Osteoblast (primary cell): ENCODE data around the gene MAGEA9B. TPM values are rescaled to one million over a fixed set of nuclear protein-coding genes. Genes with fewer than 3 reads are reported as not detected.
"Not testable (repeated sequence)": the region's sequence is repeated elsewhere in the genome, so short reads cannot be mapped to it uniquely, and the experiment has no call there.

ENCODE experiments used
- DNase-seq: peaks from one replicate; pipeline ENCODE4 v3.0.0; 2011; ENCODE audit warnings: low spot score, mixed read lengths; ENCODE audit not compliant: insufficient read length; ENCODE audit errors: missing footprints
- H2AFZ ChIP-seq: 2 replicates; pipeline ENCODE4 v1.6.0; 2011; ENCODE audit warnings: mild to moderate bottlenecking, low read length
- H3K27ac ChIP-seq: 2 replicates; pipeline ENCODE4 v1.5.1; 2011; ENCODE audit warnings: mild to moderate bottlenecking, low read depth, low read length, moderate library complexity
- H3K27me3 ChIP-seq: 2 replicates; pipeline ENCODE4 v1.6.0; 2012; ENCODE audit warnings: mild to moderate bottlenecking, control low read depth, inconsistent platforms, low read length, moderate library complexity; ENCODE audit not compliant: insufficient read depth
- H3K36me3 ChIP-seq: 2 replicates; pipeline ENCODE4 v1.5.1; 2011; ENCODE audit warnings: mild to moderate bottlenecking, low read length, control low read depth, moderate library complexity; ENCODE audit not compliant: insufficient read depth
- H3K4me1 ChIP-seq: 2 replicates; pipeline ENCODE4 v1.5.1; 2011; ENCODE audit warnings: mild to moderate bottlenecking, low read length, control low read depth, moderate library complexity; ENCODE audit not compliant: insufficient read depth
- H3K4me2 ChIP-seq: 2 replicates; pipeline ENCODE4 v1.6.0; 2011; ENCODE audit warnings: mild to moderate bottlenecking, low read length; ENCODE audit not compliant: insufficient read depth
- H3K4me3 ChIP-seq: fragments of 200-600 bp; sonication (generic); 3 replicates; pipeline ENCODE4 v1.5.1; 2012; ENCODE audit warnings: mild to moderate bottlenecking, low read length, inconsistent platforms; ENCODE audit not compliant: insufficient read depth
- H3K79me2 ChIP-seq: 2 replicates; pipeline ENCODE4 v1.6.0; 2012; ENCODE audit warnings: mild to moderate bottlenecking, low read length, control low read depth, inconsistent platforms; ENCODE audit not compliant: insufficient read depth
- H3K9me3 ChIP-seq: 2 replicates; pipeline ENCODE4 v1.5.1; 2011; ENCODE audit warnings: low read depth, low read length, control low read depth
- H4K20me1 ChIP-seq: 2 replicates; pipeline ENCODE4 v1.6.0; 2012; ENCODE audit warnings: mild to moderate bottlenecking, low read length, control low read depth; ENCODE audit not compliant: insufficient read depth
- total RNA-seq: library from RNA; depleted of rRNA; stranded (reverse); fragments of >200 nt; gene quantifications from 2 replicates; pipeline ENCODE4 v1.2.3, GENCODE V29; 2012
- TF ChIP-seq, protein P1 (sequence below): IDR thresholded peaks from 2 replicates; pipeline ENCODE4 v1.5.1; 2011; ENCODE audit warnings: mild to moderate bottlenecking, low read depth, low read length, moderate library complexity; ENCODE audit errors: extremely low read depth

MAGEA9B gene
- total RNA-seq, 1 donor, result not detected

DNA sequence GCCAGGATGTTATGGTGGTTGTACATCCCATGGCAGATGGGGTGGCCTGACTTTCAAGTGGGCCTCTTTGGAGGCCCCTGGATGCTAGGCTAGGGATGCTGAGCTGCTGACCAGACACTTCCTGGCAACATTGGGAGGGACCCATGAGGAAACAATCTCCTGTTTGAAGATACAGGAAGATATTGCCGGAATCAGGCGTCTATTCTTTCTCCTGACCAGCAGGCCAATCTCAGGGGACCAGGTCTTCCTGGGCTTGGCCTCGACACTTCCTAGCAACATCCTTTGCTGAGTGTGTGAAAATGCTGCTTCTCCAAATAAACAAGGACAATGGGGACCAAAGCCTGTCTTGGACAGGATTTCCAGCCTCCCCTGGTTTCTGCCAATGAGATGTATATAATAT, 39.5 kb downstream of the MAGEA9B start:
- not testable (repeated sequence) for H4K20me1 ChIP-seq, H2AFZ ChIP-seq, DNase-seq, H3K4me2 ChIP-seq, H3K36me3 ChIP-seq, H3K79me2 ChIP-seq, H3K4me1 ChIP-seq, H3K9me3 ChIP-seq, H3K27ac ChIP-seq, H3K4me3 ChIP-seq, H3K27me3 ChIP-seq

DNA sequence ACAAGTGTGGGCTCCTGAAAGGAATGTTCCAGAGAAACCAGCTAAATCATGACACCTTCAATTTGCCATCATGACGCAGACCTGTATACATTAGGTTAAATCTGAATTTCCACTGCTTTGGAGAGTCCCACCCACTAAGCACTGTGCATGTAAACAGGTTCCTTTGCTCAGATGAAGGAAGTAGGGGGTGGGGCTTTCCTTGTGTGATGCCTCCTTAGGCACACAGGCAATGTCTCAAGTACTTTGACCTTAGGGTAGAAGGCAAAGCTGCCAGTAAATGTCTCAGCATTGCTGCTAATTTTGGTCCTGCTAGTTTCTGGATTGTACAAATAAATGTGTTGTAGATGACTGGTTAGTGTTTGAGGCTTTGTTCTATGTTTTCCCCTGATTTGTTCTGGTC, 40.3 kb downstream of the MAGEA9B start:
- not testable (repeated sequence) for H3K4me2 ChIP-seq, H3K36me3 ChIP-seq, H3K27ac ChIP-seq, H3K4me3 ChIP-seq, H3K4me1 ChIP-seq, DNase-seq, H2AFZ ChIP-seq, H3K9me3 ChIP-seq, H4K20me1 ChIP-seq, H3K79me2 ChIP-seq, H3K27me3 ChIP-seq

DNA sequence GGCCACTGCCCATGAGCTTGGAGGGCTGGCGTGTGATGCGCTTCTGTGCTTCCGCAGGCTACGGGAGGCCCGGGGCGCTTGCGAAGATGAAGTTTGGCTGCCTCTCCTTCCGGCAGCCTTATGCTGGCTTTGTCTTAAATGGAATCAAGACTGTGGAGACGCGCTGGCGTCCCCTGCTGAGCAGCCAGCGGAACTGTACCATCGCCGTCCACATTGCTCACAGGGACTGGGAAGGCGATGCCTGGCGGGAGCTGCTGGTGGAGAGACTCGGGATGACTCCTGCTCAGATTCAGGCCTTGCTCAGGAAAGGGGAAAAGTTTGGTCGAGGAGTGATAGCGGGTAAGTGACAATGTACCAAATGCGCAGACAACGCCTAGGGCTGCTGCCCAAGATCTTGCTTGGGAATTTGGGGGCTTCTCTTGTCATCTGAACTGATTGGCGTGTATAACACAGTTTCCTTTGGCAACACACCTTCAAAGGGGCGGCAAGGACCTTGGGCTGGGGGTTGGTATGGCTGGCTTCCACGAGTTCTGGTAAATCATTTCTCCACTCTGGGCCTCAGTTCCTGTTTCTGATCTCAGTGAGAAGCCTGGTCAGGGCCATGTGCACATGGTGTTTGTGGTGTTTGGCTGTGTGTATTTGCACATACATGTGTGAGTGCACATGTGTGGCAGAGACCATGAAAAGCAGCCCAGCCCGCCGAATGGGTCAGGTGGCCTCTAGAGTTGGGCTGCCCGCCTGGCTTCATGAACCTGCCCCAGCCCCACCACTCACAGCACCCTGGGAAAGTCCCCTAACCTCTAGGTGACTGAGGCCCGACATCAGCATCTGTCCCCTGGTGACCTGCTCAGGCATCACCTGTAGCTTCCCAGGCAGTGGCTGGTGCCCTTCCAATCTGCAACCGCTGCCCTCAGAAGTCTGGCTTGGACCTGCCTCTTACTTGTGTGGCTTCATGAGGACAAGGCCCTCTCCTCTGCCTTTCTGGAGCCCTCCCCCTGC, 41.4 kb downstream of the MAGEA9B start:
- not testable (repeated sequence) for H3K27me3 ChIP-seq

DNA sequence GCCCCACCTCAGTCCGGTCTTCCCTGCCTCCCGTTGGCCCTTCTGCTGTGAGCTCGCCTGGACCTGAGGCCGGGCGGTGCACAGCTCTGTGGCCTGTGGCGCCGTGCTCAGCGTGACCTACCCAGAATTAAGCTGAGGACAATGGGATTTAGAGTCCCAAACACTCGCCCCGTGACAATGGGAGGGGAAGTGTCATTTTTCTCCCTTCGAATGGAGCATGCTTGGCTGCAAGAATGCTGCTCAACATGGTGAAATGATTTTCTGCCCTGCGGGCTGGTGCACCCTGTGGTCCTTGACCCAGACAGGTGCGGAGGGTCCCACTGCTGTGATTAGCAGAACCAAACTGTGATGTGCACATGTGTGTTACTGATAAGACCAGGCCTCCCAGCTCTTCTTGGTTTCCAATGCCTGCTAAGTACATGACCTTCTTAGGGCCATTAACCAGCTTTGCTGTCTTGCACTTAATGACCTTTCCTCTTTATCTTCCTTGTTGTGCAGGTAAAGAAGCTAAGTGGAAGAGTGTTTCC, 45.7 kb downstream of the MAGEA9B start:
- H2AFZ ChIP-seq, result peak overlapping the region; percentile 58
- H3K9me3 ChIP-seq, result no peaks in the 10 kb centered on the region
- H3K4me2 ChIP-seq, result peak overlapping the region; percentile 57
- TF ChIP-seq, protein P1, sequence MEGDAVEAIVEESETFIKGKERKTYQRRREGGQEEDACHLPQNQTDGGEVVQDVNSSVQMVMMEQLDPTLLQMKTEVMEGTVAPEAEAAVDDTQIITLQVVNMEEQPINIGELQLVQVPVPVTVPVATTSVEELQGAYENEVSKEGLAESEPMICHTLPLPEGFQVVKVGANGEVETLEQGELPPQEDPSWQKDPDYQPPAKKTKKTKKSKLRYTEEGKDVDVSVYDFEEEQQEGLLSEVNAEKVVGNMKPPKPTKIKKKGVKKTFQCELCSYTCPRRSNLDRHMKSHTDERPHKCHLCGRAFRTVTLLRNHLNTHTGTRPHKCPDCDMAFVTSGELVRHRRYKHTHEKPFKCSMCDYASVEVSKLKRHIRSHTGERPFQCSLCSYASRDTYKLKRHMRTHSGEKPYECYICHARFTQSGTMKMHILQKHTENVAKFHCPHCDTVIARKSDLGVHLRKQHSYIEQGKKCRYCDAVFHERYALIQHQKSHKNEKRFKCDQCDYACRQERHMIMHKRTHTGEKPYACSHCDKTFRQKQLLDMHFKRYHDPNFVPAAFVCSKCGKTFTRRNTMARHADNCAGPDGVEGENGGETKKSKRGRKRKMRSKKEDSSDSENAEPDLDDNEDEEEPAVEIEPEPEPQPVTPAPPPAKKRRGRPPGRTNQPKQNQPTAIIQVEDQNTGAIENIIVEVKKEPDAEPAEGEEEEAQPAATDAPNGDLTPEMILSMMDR, result no peak
- peaks cover 4% of the 10 kb centered on the region for H3K4me1 ChIP-seq
- DNase-seq, result peak; percentile 39
- peak overlapping the region; percentile 91 for H3K27ac ChIP-seq
- peaks cover 4% of the 10 kb centered on the region for H3K79me2 ChIP-seq
- no peaks in the 10 kb centered on the region for H3K36me3 ChIP-seq
- H4K20me1 ChIP-seq, result no peaks in the 10 kb centered on the region
- H3K27me3 ChIP-seq, result no peaks in the 10 kb centered on the region
- H3K4me3 ChIP-seq, result peak overlapping the region; percentile 82

More for the DNA sequence above, 41.4 kb downstream of the MAGEA9B start:
- not testable (repeated sequence) for H2AFZ ChIP-seq, H3K79me2 ChIP-seq, DNase-seq, H4K20me1 ChIP-seq, H3K27ac ChIP-seq, H3K4me3 ChIP-seq, H3K4me1 ChIP-seq, H3K4me2 ChIP-seq, H3K36me3 ChIP-seq, H3K9me3 ChIP-seq

DNA sequence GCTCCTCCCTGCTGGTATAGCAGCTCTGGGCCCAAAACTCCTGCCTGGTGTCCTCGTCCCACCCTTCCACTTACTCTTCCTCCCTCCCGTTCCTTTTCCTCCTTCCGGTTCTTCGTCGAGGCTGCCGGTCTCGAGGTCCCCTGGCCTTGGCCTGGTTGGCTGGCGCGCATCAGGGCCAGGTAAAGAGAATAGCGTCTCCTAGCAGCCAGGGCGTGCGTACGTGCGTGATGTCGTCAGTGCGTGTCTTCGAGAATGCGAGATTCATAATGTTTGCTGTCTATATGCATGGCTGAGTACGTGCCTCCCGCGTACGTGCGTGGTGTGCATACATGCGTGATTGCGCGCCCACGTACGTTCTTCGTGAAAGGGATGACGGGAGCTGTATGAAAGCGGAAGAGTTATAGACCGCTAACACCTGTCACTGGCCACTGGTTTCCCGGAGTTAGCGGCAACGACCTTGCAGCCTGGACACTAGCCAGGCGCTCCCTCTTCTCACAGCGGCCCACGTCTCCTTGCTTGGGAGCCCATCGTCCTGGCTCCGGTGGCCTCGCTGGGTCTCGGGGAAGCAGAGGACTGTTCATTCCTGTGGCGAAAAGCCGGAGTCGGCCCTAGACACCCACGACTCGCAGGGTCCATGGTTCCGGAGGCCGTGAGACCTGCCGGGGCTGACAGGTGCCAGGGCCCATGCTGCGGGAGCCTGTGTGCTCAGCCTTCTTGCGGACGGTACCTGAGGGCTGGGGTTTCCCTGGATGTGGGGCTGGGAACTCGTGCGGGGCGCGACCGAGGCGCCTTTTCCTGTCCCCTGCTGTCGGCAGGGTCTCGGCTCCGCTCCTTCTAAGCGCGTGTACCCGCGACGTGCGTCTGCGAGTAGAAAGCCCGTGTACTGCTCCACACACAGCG, 46.4 kb downstream of the MAGEA9B start, which contains the start of gene EOLA1:
TSS of gene EOLA1 (plus strand) at position 392 of the 900 bp plus-strand sequence. CDS start 4,619 bp downstream, outside the sequence.
- TF ChIP-seq, protein P1, result no peak
- Histone ChIP-seq H3K4me3 (peak within 1 kb of the TSS; percentile 82), H3K79me2 (peaks cover 4% of the 10 kb centered on the region), H3K27me3 (no peaks in the 10 kb centered on the region), H3K4me1 (peaks cover 4% of the 10 kb centered on the region), H4K20me1 (no peaks in the 10 kb centered on the region), H3K9me3 (no peaks in the 10 kb centered on the region), H3K27ac (peak within 1 kb of the TSS; percentile 91), H3K36me3 (no peaks in the 10 kb centered on the region), H2AFZ (peak within 1 kb of the TSS; percentile 58), H3K4me2 (peak within 1 kb of the TSS; percentile 60)
- DNase-seq, result peak; percentile 91
